ENCODE results near the gene CCDC93. TPM values are rescaled to one million over a fixed set of nuclear protein-coding genes. Genes with fewer than 3 reads are reported as not detected.

CCDC93 gene
- total RNA-seq, 5 donors from 2014 or later (not counting 1 experiment from before 2014, with no cell fraction given), result 47.8 to 55.3 (median 50.5) TPM

DNA sequence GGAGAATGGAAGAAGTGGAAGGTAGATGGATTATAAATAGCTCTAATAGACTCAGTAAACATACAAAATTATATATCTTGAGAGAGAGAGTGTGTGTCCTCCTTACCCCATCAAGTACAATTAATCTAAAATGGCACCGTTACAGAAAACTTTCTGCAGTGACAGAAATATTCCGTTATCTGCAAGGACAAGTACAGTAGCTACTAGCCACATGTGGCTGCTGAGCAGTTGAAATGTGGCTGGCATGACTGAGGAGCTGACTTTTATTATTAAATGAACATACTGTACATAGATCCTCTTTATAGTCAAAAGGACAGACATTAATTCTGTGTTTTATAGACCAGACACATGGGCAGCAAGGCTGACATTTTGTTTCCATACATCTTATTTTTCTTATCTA, 7.0 kb downstream of the CCDC93 start:
- ChIA-PET POLR2A (interaction anchor here in 1 of 2 donors (0.5 to 0.7 kb wide), 2 partner anchors 10 to 13 kb away, joined by 3 to 5 read pairs; no protein-coding TSS in a partner anchor), CTCF (interaction anchor here (0.5 to 5.5 kb wide), 3 partner anchors 11 to 193 kb away, joined by 3 to 76 read pairs (median 5); partner anchors contain the start of gene DDX18 (in 1 of the 2))
- Histone ChIP-seq H3K4me1 (ENCODE audit: control insufficient read depth in 1 of 2, extremely low read depth in 1 of 2, insufficient read depth in 2 of 2, low read length in 2 of 2) (peaks cover 0 to 11% of the 10 kb centered on the region in 2 experiments), H3K36me3 (ENCODE audit: control insufficient read depth in 2 of 2, extremely low read depth in 1 of 2, insufficient read depth in 1 of 2, low read length in 1 of 2) (peaks cover 2 to 62% of the 10 kb centered on the region in 2 donors), H3K9me3 (no peaks in the 10 kb centered on the region), H3K27me3 (replicated peaks in 1 of 2; ENCODE audit: control insufficient read depth in 2 of 2, extremely low read depth in 1 of 2, insufficient read depth in 2 of 2, low read length in 1 of 2) (no peaks in the 10 kb centered on the region), H3K27ac (ENCODE audit: low read length) (no peak overlapping the region), H3K4me3 (ENCODE audit: control insufficient read depth in 1 of 2, extremely low read depth in 1 of 2, low read length in 1 of 2) (no peak overlapping the region)
- Mint-ChIP-seq H3K4me1 (peaks cover 30 to 41% (median 40%) of the 10 kb centered on the region in 3 donors), H3K9me3 (no peaks in the 10 kb centered on the region), H3K27me3 (no peaks in the 10 kb centered on the region), H3K4me3 (no peak overlapping the region), H3K27ac (peak overlapping the region in 1 of 2 donors; percentile 28), H3K36me3 (peaks cover 33% of the 10 kb centered on the region)
- no peak for ATAC-seq (replicated peaks in 1 of 4)
- DNase-seq, result no peak
- no CpG with 5 or more reads among the region's 2 CpGs for WGBS (ENCODE audit: insufficient coverage)

DNA sequence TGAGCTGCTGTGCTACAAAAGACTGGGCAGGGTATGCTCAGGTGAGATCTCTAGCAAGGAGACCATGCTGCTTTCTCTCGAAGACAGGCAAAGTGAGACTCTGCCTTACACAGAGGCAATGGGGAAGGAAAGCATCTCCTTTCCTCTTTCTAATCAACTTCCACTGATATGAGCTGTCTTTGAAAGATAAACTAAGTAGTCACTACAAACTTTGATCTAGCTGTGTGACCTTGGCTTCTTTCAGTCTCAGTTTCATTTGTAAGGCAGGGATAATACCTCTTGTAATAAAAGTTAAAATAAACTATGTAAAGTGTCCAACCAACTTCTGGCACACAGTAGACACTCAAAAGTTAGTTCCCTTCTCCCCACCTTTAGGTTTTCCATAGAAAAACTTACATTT, 7.5 kb downstream of the CCDC93 start:
- ChIA-PET POLR2A (interaction anchor here in 1 of 2 donors (0.5 kb wide), 1 partner anchor 13 kb away, joined by 5 read pairs; no protein-coding TSS in a partner anchor), CTCF (interaction anchor here in 1 of 2 donors (1.2 to 5.5 kb wide), 2 partner anchors 10 to 193 kb away, joined by 3 to 76 read pairs; partner anchors contain the start of gene DDX18)
- Mint-ChIP-seq H3K27ac (peak overlapping the region in 1 of 2 donors; percentile 28), H3K27me3 (no peaks in the 10 kb centered on the region), H3K4me3 (no peak overlapping the region), H3K4me1 (peaks cover 24 to 38% (median 35%) of the 10 kb centered on the region in 3 donors), H3K36me3 (peaks cover 38% of the 10 kb centered on the region), H3K9me3 (no peaks in the 10 kb centered on the region)
- Histone ChIP-seq H3K9me3 (no peaks in the 10 kb centered on the region), H3K4me3 (ENCODE audit: control insufficient read depth in 1 of 2, extremely low read depth in 1 of 2, low read length in 1 of 2) (no peak overlapping the region), H3K27me3 (replicated peaks in 1 of 2; ENCODE audit: control insufficient read depth in 2 of 2, extremely low read depth in 1 of 2, insufficient read depth in 2 of 2, low read length in 1 of 2) (no peaks in the 10 kb centered on the region), H3K36me3 (ENCODE audit: control insufficient read depth in 2 of 2, extremely low read depth in 1 of 2, insufficient read depth in 1 of 2, low read length in 1 of 2) (peaks cover 2 to 67% of the 10 kb centered on the region in 2 donors), H3K4me1 (ENCODE audit: control insufficient read depth in 1 of 2, extremely low read depth in 1 of 2, insufficient read depth in 2 of 2, low read length in 2 of 2) (peaks cover 0 to 9% of the 10 kb centered on the region in 2 experiments), H3K27ac (ENCODE audit: low read length) (no peak overlapping the region)
- no CpG with 5 or more reads among the region's 1 CpG for WGBS (ENCODE audit: insufficient coverage)
- ATAC-seq (replicated peaks in 1 of 4), result no peak
- no peak for DNase-seq

DNA sequence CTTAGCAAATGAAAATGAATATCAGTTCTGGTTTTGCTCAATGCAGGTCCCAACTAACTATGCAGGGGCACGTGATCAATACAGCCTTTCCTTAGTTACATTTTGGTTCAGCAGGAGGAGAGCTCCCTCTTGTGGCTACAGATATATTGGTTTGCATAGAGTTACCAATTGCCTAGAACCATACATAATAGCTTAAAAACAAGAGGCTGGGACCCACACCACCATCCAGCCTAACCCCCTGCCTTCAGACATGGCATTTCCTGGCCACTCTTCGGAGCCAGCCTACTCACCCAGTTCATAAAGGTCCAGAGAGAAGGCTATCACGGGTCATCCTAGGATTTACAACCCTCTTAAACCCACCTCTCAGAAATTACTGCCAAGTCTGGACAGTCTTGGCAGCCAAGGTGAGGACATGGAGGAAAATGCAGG, 10.5 kb downstream of the CCDC93 start:
- Mint-ChIP-seq H3K27ac (peak overlapping the region in 1 of 2 donors; percentile 67), H3K36me3 (peaks cover 60% of the 10 kb centered on the region), H3K4me3 (no peak overlapping the region), H3K27me3 (no peaks in the 10 kb centered on the region), H3K9me3 (no peaks in the 10 kb centered on the region), H3K4me1 (peaks cover 16 to 32% (median 25%) of the 10 kb centered on the region in 3 donors)
- ChIA-PET CTCF (interaction anchor here (0.6 to 5.5 kb wide), 44 partner anchors 8 to 218 kb away, joined by 3 to 77 read pairs (median 5); partner anchors contain the start of genes CCDC93 (in 2 of the 2), INSIG2 (in 2 of the 2) and DDX18 (in 1 of the 2)), POLR2A (interaction anchor here (0.5 to 1.3 kb wide), 6 partner anchors 11 to 189 kb away, joined by 3 to 8 read pairs (median 6); partner anchors contain the start of genes CCDC93 (in 2 of the 2) and DDX18 (in 2 of the 2))
- Histone ChIP-seq H3K9me3 (no peaks in the 10 kb centered on the region), H3K4me1 (ENCODE audit: control insufficient read depth in 1 of 2, extremely low read depth in 1 of 2, insufficient read depth in 2 of 2, low read length in 2 of 2) (peaks cover 0 to 9% of the 10 kb centered on the region in 2 experiments), H3K27me3 (replicated peaks in 1 of 2; ENCODE audit: control insufficient read depth in 2 of 2, extremely low read depth in 1 of 2, insufficient read depth in 2 of 2, low read length in 1 of 2) (no peaks in the 10 kb centered on the region), H3K27ac (ENCODE audit: low read length) (no peak overlapping the region), H3K36me3 (ENCODE audit: control insufficient read depth in 2 of 2, extremely low read depth in 1 of 2, insufficient read depth in 1 of 2, low read length in 1 of 2) (peaks cover 2 to 93% of the 10 kb centered on the region in 2 donors), H3K4me3 (ENCODE audit: control insufficient read depth in 1 of 2, extremely low read depth in 1 of 2, low read length in 1 of 2) (no peak overlapping the region)
- peak in 29 of 35 experiments; percentile 4 to 87 (median 32) for DNase-seq
- 40% methylated on average over 1 of the region's 3 CpGs for WGBS (ENCODE audit: insufficient coverage)
- peak; percentile 93 to 97 (median 97) for ATAC-seq (replicated peaks in 1 of 4)

DNA sequence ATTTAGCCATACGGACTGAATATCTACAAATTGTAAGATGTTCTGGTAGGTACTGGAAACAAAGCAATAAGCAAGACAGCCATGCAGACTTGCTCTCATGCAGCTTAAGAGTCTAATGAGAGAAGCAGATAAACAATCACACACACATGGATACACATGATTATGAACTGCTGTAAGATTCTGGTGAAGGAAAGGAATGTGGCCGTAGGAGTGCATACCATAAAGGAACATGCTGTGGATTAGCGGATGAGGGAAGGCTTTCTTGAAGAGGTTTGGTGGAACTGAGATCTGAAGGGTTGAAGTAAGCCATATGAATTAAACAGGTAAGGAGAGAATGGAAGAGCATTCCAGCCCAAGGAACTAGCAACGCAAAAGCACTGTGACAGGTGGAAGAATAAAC, 13.8 kb downstream of the CCDC93 start:
- H3K4me3 Mint-ChIP-seq, result no peak overlapping the region
- H3K36me3 ChIP-seq (ENCODE audit: control insufficient read depth in 2 of 2, extremely low read depth in 1 of 2, insufficient read depth in 1 of 2, low read length in 1 of 2), result peaks cover 5 to 90% of the 10 kb centered on the region in 2 donors
- no peak overlapping the region for H3K27ac Mint-ChIP-seq
- DNase-seq (no peak), ATAC-seq (replicated peaks in 1 of 4) (no peak)
- peaks cover 68% of the 10 kb centered on the region for H3K36me3 Mint-ChIP-seq
- H3K4me1 ChIP-seq (ENCODE audit: control insufficient read depth in 1 of 2, extremely low read depth in 1 of 2, insufficient read depth in 2 of 2, low read length in 2 of 2), result peaks cover 0 to 9% of the 10 kb centered on the region in 2 experiments
- WGBS (ENCODE audit: insufficient coverage), result 96% methylated on average over 3 of the region's 4 CpGs
- peaks cover 12 to 32% (median 13%) of the 10 kb centered on the region in 3 donors for H3K4me1 Mint-ChIP-seq
- H3K27me3 Mint-ChIP-seq, result no peaks in the 10 kb centered on the region
- H3K9me3 ChIP-seq, result no peaks in the 10 kb centered on the region
- no peak overlapping the region for H3K4me3 ChIP-seq (ENCODE audit: control insufficient read depth in 1 of 2, extremely low read depth in 1 of 2, low read length in 1 of 2)
- H3K27ac ChIP-seq (ENCODE audit: low read length), result no peak overlapping the region
- no peaks in the 10 kb centered on the region for H3K9me3 Mint-ChIP-seq
- CTCF ChIA-PET, result interaction anchor here (0.6 to 2.4 kb wide), 3 partner anchors 8 to 186 kb away, joined by 3 to 7 read pairs (median 6); partner anchors contain the start of gene DDX18 (in 1 of the 2)
- no peaks in the 10 kb centered on the region for H3K27me3 ChIP-seq (replicated peaks in 1 of 2; ENCODE audit: control insufficient read depth in 2 of 2, extremely low read depth in 1 of 2, insufficient read depth in 2 of 2, low read length in 1 of 2)
- POLR2A ChIA-PET, result no interaction called here

DNA sequence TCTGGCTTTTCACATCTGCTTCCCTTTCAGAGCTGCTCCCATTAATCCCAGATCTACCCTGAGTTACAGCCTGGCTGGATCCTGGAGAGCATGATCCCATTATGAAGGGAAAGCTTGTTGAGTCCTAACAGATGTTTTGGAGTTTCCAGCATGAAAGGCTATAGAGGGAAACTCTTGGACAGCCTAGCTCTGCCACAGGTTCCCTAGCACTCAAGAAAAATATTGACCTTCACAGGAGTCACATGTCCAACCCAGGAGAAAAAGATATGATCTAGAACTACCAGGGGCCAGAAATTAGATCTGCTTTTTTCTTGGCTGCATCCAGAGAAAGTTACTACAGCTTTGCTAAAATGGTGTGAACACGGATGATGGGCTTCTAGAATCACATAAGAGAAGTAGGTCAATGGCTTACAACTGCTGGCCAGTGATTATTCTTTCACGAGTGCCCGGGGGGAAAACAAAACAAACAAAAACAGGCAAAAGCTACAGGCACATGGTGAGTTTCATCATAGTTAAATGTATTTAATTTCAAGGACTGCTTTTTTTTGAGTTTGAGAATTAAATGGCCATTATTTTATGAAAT, 15.9 kb downstream of the CCDC93 start:
- Mint-ChIP-seq H3K27me3 (no peaks in the 10 kb centered on the region), H3K4me3 (no peak overlapping the region), H3K4me1 (peaks cover 8 to 19% (median 9%) of the 10 kb centered on the region in 3 donors), H3K9me3 (no peaks in the 10 kb centered on the region), H3K36me3 (peaks cover 72% of the 10 kb centered on the region), H3K27ac (no peak overlapping the region)
- ChIA-PET POLR2A (no interaction called here), CTCF (interaction anchor here in 1 of 2 donors (2.0 to 2.4 kb wide), 2 partner anchors 16 to 183 kb away, joined by 5 to 7 read pairs; partner anchors contain the start of genes CCDC93 and DDX18)
- Histone ChIP-seq H3K4me1 (ENCODE audit: control insufficient read depth in 1 of 2, extremely low read depth in 1 of 2, insufficient read depth in 2 of 2, low read length in 2 of 2) (peaks cover 0 to 3% of the 10 kb centered on the region in 2 experiments), H3K36me3 (ENCODE audit: control insufficient read depth in 2 of 2, extremely low read depth in 1 of 2, insufficient read depth in 1 of 2, low read length in 1 of 2) (peaks cover 9 to 92% of the 10 kb centered on the region in 2 donors), H3K27ac (ENCODE audit: low read length) (no peak overlapping the region), H3K27me3 (replicated peaks in 1 of 2; ENCODE audit: control insufficient read depth in 2 of 2, extremely low read depth in 1 of 2, insufficient read depth in 2 of 2, low read length in 1 of 2) (no peaks in the 10 kb centered on the region), H3K4me3 (ENCODE audit: control insufficient read depth in 1 of 2, extremely low read depth in 1 of 2, low read length in 1 of 2) (no peak overlapping the region), H3K9me3 (no peaks in the 10 kb centered on the region)
- WGBS (ENCODE audit: insufficient coverage), result no CpG with 5 or more reads among the region's 3 CpGs
- ATAC-seq (replicated peaks in 1 of 4) (no peak), DNase-seq (no peak)

DNA sequence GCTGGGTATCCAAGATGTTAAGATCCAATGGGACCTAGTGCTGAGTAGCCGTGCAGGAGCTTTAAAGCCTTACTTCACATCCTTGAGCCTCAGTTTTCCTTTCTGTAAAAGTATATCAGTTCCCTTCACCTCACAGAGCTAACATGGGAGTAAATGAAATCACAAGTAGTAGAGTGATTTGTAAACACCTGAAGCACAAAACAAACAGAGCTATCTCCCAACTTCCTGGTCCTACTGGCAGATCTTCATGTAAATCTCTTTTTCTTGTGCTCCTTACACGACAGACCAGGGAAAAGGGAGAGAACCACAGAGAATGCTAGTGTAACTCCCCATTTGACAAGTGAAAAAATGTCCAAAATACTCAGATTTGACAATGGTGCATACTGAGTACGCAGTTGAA, 17.3 kb downstream of the CCDC93 start:
- WGBS (ENCODE audit: insufficient coverage), result 94% methylated on average over 2 of the region's 3 CpGs
- no peak overlapping the region for H3K27ac Mint-ChIP-seq

More for the DNA sequence above, 17.3 kb downstream of the CCDC93 start:
- Mint-ChIP-seq H3K36me3 (peaks cover 75% of the 10 kb centered on the region), H3K4me3 (no peak overlapping the region), H3K4me1 (peaks cover 5 to 13% (median 7%) of the 10 kb centered on the region in 3 donors), H3K27me3 (no peaks in the 10 kb centered on the region), H3K9me3 (no peaks in the 10 kb centered on the region)
- Histone ChIP-seq H3K4me3 (ENCODE audit: control insufficient read depth in 1 of 2, extremely low read depth in 1 of 2, low read length in 1 of 2) (no peak overlapping the region), H3K27me3 (replicated peaks in 1 of 2; ENCODE audit: control insufficient read depth in 2 of 2, extremely low read depth in 1 of 2, insufficient read depth in 2 of 2, low read length in 1 of 2) (no peaks in the 10 kb centered on the region), H3K27ac (ENCODE audit: low read length) (no peak overlapping the region), H3K9me3 (no peaks in the 10 kb centered on the region), H3K36me3 (ENCODE audit: control insufficient read depth in 2 of 2, extremely low read depth in 1 of 2, insufficient read depth in 1 of 2, low read length in 1 of 2) (peaks cover 7 to 84% of the 10 kb centered on the region in 2 donors), H3K4me1 (ENCODE audit: control insufficient read depth in 1 of 2, extremely low read depth in 1 of 2, insufficient read depth in 2 of 2, low read length in 2 of 2) (no peaks in the 10 kb centered on the region)
- no peak for DNase-seq
- CTCF ChIA-PET, result interaction anchor here (0.6 to 2.0 kb wide), 4 partner anchors 10 to 182 kb away, joined by 3 to 5 read pairs (median 3); partner anchors contain the start of genes CCDC93 (in 1 of the 2) and DDX18 (in 1 of the 2)
- POLR2A ChIA-PET, result no interaction called here
- no peak for ATAC-seq (replicated peaks in 1 of 4)

Data from T-cell (primary cell).